ENCODE results near the gene TTC32.

TTC32 gene

GRCh38 chr2:19857806-19858205 is 44.0 kb downstream of the TTC32 start:
- Histone ChIP-seq H3K27ac (no peak overlapping the region), H3K4me3 (ENCODE audit: low read depth in 1 of 2, low read length in 1 of 2) (no peak overlapping the region), H3K27me3 (peaks cover 42% of the 10 kb centered on the region), H3K9me3 (no peaks in the 10 kb centered on the region), H3K36me3 (no peaks in the 10 kb centered on the region), H3K4me1 (ENCODE audit: control insufficient read depth in 1 of 2, insufficient read depth in 1 of 2, low read depth in 1 of 2, low read length in 1 of 2) (no peaks in the 10 kb centered on the region)
- TF ChIP-seq CTCF (IDR thresholded peaks at IDR 0.05), result no peak

GRCh38 chr2:19857100-19857499 is 44.7 kb downstream of the TTC32 start:
- Histone ChIP-seq H3K4me1 (ENCODE audit: control insufficient read depth in 1 of 2, insufficient read depth in 1 of 2, low read depth in 1 of 2, low read length in 1 of 2) (no peaks in the 10 kb centered on the region), H3K9me3 (no peaks in the 10 kb centered on the region), H3K27me3 (peaks cover 35% of the 10 kb centered on the region), H3K27ac (no peak overlapping the region), H3K36me3 (no peaks in the 10 kb centered on the region), H3K4me3 (ENCODE audit: low read depth in 1 of 2, low read length in 1 of 2) (no peak overlapping the region)
- TF ChIP-seq CTCF (IDR thresholded peaks at IDR 0.05), result no peak

- Histone ChIP-seq H3K27ac (no peak overlapping the region), H3K4me1 (ENCODE audit: control insufficient read depth in 1 of 2, insufficient read depth in 1 of 2, low read depth in 1 of 2, low read length in 1 of 2) (no peaks in the 10 kb centered on the region), H3K36me3 (no peaks in the 10 kb centered on the region), H3K27me3 (peaks cover 22% of the 10 kb centered on the region), H3K9me3 (no peaks in the 10 kb centered on the region), H3K4me3 (ENCODE audit: low read depth in 1 of 2, low read length in 1 of 2) (no peak overlapping the region)
- TF ChIP-seq CTCF (IDR thresholded peaks at IDR 0.05), result no peak
Measured at GRCh38 chr2:19855542-19856431, 46.0 kb downstream of the TTC32 start.

GRCh38 chr2:19854596-19855541 is 46.9 kb downstream of the TTC32 start:
- Histone ChIP-seq H3K9me3 (no peaks in the 10 kb centered on the region), H3K36me3 (no peaks in the 10 kb centered on the region), H3K27me3 (peaks cover 14% of the 10 kb centered on the region), H3K27ac (no peak overlapping the region), H3K4me3 (ENCODE audit: low read depth in 1 of 2, low read length in 1 of 2) (no peak overlapping the region), H3K4me1 (ENCODE audit: control insufficient read depth in 1 of 2, insufficient read depth in 1 of 2, low read depth in 1 of 2, low read length in 1 of 2) (no peaks in the 10 kb centered on the region)
- TF ChIP-seq CTCF (IDR thresholded peaks at IDR 0.05), result no peak

- no peak overlapping the region for H3K27ac ChIP-seq
- H3K4me3 ChIP-seq (ENCODE audit: low read depth in 1 of 2, low read length in 1 of 2), result no peak overlapping the region
- H3K36me3 ChIP-seq, result no peaks in the 10 kb centered on the region
- TF ChIP-seq CTCF (IDR thresholded peaks at IDR 0.05), result no peak
- H3K27me3 ChIP-seq, result peaks cover 3% of the 10 kb centered on the region
- H3K9me3 ChIP-seq, result no peaks in the 10 kb centered on the region
- H3K4me1 ChIP-seq (ENCODE audit: control insufficient read depth in 1 of 2, insufficient read depth in 1 of 2, low read depth in 1 of 2, low read length in 1 of 2), result no peaks in the 10 kb centered on the region
Measured at GRCh38 chr2:19851116-19851695, 50.6 kb downstream of the TTC32 start.
